Fibroblast of lung (primary cell): ENCODE results near the gene NBEA. TPM values are rescaled to one million over a fixed set of nuclear protein-coding genes. Genes with fewer than 3 reads are reported as not detected.
A peak's percentile ranks its signal among the peaks of the same experiment; 100 is the strongest.

Experiments
- DNase-seq, 2 donors: peaks; one replicate each; pipeline versions ENCODE4 v3.0.0 to v3.0.0-alpha.2; 2010; ENCODE audit warnings: low read depth in 2 of 2
- H2AFZ ChIP-seq: 2 replicates; pipeline ENCODE4 v1.5.1; 2012; ENCODE audit warnings: low read length, control low read depth, inconsistent platforms
- H3K27ac ChIP-seq: 2 replicates; pipeline ENCODE4 v1.5.1; 2011; ENCODE audit warnings: low read length, control low read depth; ENCODE audit not compliant: insufficient read depth
- H3K27me3 ChIP-seq: 2 replicates; pipeline ENCODE4 v1.5.1; 2011; ENCODE audit warnings: mild to moderate bottlenecking, low read length; ENCODE audit not compliant: control insufficient read depth, insufficient read depth
- H3K36me3 ChIP-seq: 2 replicates; pipeline ENCODE4 v1.5.1; 2011; ENCODE audit warnings: low read length; ENCODE audit not compliant: control insufficient read depth, insufficient read depth
- H3K4me1 ChIP-seq: 2 replicates; pipeline ENCODE4 v1.5.1; 2011; ENCODE audit warnings: low read length; ENCODE audit not compliant: control insufficient read depth, insufficient read depth; ENCODE audit errors: extremely low read depth
- H3K4me2 ChIP-seq: 2 replicates; pipeline ENCODE4 v1.5.1; 2011; ENCODE audit warnings: low read length, control low read depth; ENCODE audit not compliant: insufficient read depth; ENCODE audit errors: extremely low read depth
- H3K4me3 ChIP-seq, 4 experiments: fragments of 200-600 bp in 1 of 4; sonication (generic) in 1 of 4; replicated peaks in 1 of 4; 2 replicates each; pipeline ENCODE4 v1.5.1; 2011 to 2016; ENCODE audit warnings: low read length in 4 of 4, low read depth in 3 of 4, mild to moderate bottlenecking in 3 of 4, control low read depth in 2 of 4, inconsistent platforms in 1 of 4, mixed read lengths in 1 of 4; ENCODE audit not compliant: insufficient read depth in 1 of 4; ENCODE audit errors: control extremely low read depth in 1 of 4
- H3K79me2 ChIP-seq: 2 replicates; pipeline ENCODE4 v1.5.1; 2012; ENCODE audit warnings: mild to moderate bottlenecking, low read length, inconsistent platforms; ENCODE audit not compliant: control insufficient read depth, insufficient read depth
- H3K9ac ChIP-seq: 2 replicates; pipeline ENCODE4 v1.5.1; 2011; ENCODE audit warnings: mild to moderate bottlenecking, low read length, control low read depth; ENCODE audit not compliant: insufficient read depth
- H3K9me3 ChIP-seq: 2 replicates; pipeline ENCODE4 v1.5.1; 2012; ENCODE audit warnings: low read depth, low read length; ENCODE audit not compliant: control insufficient read depth, insufficient read depth
- H4K20me1 ChIP-seq: 2 replicates; pipeline ENCODE4 v1.5.1; 2011; ENCODE audit warnings: low read length; ENCODE audit not compliant: control insufficient read depth, insufficient read depth; ENCODE audit errors: extremely low read depth
- EZH2 ChIP-seq: IDR thresholded peaks from 2 replicates; pipeline ENCODE4 v1.5.1; 2012; ENCODE audit warnings: low read length, control low read depth, mild to moderate bottlenecking; ENCODE audit errors: missing control alignments
- polyA plus RNA-seq, 2 donors: library from polyadenylated mRNA; depleted of rRNA in 1 of 2; stranded (reverse) in 1 of 2; unstranded in 1 of 2; fragments of >200 nt; gene quantifications; 2 replicates each; pipeline ENCODE4 v1.2.1, GENCODE V29; 2011 to 2012; ENCODE audit warnings: missing spikeins in 1 of 2
- total RNA-seq: library from RNA; depleted of rRNA; stranded (reverse); fragments of >200 nt; gene quantifications from 2 replicates; pipeline ENCODE4 v1.2.1, GENCODE V29; 2014
- TF ChIP-seq, protein P1 (sequence below), 2 donors: IDR thresholded peaks in 1 of 2; conservative IDR thresholded peaks in 1 of 2; 1 replicate in 1 of 2; 2 replicates in 1 of 2; pipeline ENCODE4 v1.5.1; 2011 to 2012; ENCODE audit warnings: low read length in 2 of 2, control low read depth in 1 of 2, inconsistent platforms in 1 of 2, low read depth in 1 of 2, mild to moderate bottlenecking in 1 of 2

NBEA gene
- total and polyA plus RNA-seq, 2 donors (not counting 1 experiment from before 2014, with no cell fraction given) = 3.6 to 7.8 TPM

DNA sequence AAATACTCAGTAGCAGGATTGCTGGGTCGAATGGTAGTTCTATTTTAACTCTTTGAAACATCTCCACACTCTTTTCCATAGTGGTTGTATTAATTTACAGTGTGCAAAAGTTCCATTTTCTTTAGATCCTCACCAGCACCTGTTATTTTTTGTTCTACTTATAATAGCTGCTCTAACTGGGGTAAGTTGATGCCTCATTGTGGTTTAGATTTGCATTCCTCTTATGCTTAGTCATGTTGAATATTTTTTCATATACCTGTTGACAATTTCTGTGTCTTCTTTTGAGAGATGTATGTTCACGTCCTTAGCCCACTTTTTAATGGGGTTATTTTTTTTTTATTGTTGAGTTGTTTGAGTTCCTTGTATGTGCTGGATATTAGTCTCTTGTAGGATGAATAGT, 144.6 kb downstream of the NBEA start:
- no peak overlapping the region for H2AFZ ChIP-seq
- no peak overlapping the region for H3K4me2 ChIP-seq
- TF ChIP-seq EZH2 = no peak
- TF ChIP-seq, protein P1, sequence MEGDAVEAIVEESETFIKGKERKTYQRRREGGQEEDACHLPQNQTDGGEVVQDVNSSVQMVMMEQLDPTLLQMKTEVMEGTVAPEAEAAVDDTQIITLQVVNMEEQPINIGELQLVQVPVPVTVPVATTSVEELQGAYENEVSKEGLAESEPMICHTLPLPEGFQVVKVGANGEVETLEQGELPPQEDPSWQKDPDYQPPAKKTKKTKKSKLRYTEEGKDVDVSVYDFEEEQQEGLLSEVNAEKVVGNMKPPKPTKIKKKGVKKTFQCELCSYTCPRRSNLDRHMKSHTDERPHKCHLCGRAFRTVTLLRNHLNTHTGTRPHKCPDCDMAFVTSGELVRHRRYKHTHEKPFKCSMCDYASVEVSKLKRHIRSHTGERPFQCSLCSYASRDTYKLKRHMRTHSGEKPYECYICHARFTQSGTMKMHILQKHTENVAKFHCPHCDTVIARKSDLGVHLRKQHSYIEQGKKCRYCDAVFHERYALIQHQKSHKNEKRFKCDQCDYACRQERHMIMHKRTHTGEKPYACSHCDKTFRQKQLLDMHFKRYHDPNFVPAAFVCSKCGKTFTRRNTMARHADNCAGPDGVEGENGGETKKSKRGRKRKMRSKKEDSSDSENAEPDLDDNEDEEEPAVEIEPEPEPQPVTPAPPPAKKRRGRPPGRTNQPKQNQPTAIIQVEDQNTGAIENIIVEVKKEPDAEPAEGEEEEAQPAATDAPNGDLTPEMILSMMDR (conservative IDR thresholded peaks at IDR 0.05 in 1 of 2, IDR thresholded peaks at IDR 0.05 in 1 of 2; ENCODE audit: low read depth in 1 of 2, low read length in 2 of 2) = no peak
- H4K20me1 ChIP-seq = no peaks in the 10 kb centered on the region
- no peak overlapping the region for H3K4me3 ChIP-seq
- H3K27ac ChIP-seq = no peak overlapping the region
- H3K9ac ChIP-seq = no peak overlapping the region
- no peaks in the 10 kb centered on the region for H3K4me1 ChIP-seq
- H3K27me3 ChIP-seq = no peaks in the 10 kb centered on the region
- peak in 1 of 2 donors; percentile 39 for DNase-seq
- H3K9me3 ChIP-seq = no peaks in the 10 kb centered on the region
- no peaks in the 10 kb centered on the region for H3K36me3 ChIP-seq
- no peaks in the 10 kb centered on the region for H3K79me2 ChIP-seq

DNA sequence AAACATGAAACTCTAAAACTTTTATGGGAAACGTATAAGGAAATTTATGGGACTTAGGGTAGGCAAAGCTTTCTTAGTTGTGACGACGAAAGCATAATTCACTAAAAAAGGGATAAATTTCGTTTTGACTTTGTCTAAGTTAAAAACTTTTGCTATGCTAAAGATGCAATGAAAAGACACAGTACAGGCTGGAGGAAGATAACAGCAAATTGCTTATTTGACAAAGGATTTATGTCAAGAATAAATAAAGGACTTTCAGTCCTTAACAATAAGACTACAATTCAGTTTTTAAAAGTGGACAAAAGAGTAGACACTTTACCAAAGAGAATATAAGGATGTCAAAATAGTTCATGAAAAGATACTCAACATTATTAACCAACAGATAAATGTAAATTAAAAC, 150.2 kb downstream of the NBEA start:
- no peaks in the 10 kb centered on the region for H3K27me3 ChIP-seq
- no peaks in the 10 kb centered on the region for H3K9me3 ChIP-seq
- DNase-seq = no peak
- H4K20me1 ChIP-seq = no peaks in the 10 kb centered on the region
- no peak overlapping the region for H3K4me2 ChIP-seq
- H3K79me2 ChIP-seq = no peaks in the 10 kb centered on the region
- no peak overlapping the region for H2AFZ ChIP-seq
- H3K4me1 ChIP-seq = no peaks in the 10 kb centered on the region
- no peak overlapping the region for H3K27ac ChIP-seq
- no peaks in the 10 kb centered on the region for H3K36me3 ChIP-seq
- no peak overlapping the region for H3K9ac ChIP-seq
- H3K4me3 ChIP-seq = no peak overlapping the region
- TF ChIP-seq, protein P1 (conservative IDR thresholded peaks at IDR 0.05 in 1 of 2, IDR thresholded peaks at IDR 0.05 in 1 of 2; ENCODE audit: low read depth in 1 of 2, low read length in 2 of 2) = no peak
- TF ChIP-seq EZH2 = no peak

DNA sequence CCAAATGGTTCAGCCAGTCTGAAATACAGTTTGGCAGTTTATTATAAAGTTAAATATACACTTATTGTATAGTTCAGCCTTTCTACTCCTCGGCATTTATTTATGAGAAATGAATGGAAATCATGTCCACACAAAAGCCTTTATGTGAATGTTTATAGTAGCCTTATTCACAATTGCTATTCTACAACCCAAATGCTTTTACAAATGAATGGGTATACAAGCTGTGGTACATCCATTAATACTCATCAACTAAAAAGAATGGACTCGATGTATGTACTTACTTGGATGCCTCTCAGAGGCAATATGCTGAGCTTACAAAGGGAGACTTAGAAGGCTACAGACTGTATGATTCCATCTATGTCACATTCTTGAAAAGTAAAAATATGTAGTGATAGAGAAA, 150.7 kb downstream of the NBEA start:
- DNase-seq = no peak
- no peaks in the 10 kb centered on the region for H3K36me3 ChIP-seq
- no peaks in the 10 kb centered on the region for H3K79me2 ChIP-seq
- no peak for TF ChIP-seq EZH2
- TF ChIP-seq, protein P1 (conservative IDR thresholded peaks at IDR 0.05 in 1 of 2, IDR thresholded peaks at IDR 0.05 in 1 of 2; ENCODE audit: low read depth in 1 of 2, low read length in 2 of 2) = no peak
- no peaks in the 10 kb centered on the region for H3K4me1 ChIP-seq
- H3K9ac ChIP-seq = no peak overlapping the region
- H3K9me3 ChIP-seq = no peaks in the 10 kb centered on the region
- no peaks in the 10 kb centered on the region for H3K27me3 ChIP-seq
- no peak overlapping the region for H3K27ac ChIP-seq
- no peak overlapping the region for H2AFZ ChIP-seq
- no peaks in the 10 kb centered on the region for H4K20me1 ChIP-seq
- H3K4me3 ChIP-seq = no peak overlapping the region
- no peak overlapping the region for H3K4me2 ChIP-seq
